ACC112 (cell line): ENCODE results near the gene RNF168.
"Not testable (repeated sequence)": the region's sequence is repeated elsewhere in the genome, so short reads cannot be mapped to it uniquely, and the experiment has no call there.

Source experiments
- H2AFZ ChIP-seq: fragments of 200-600 bp; sonication (generic); one replicate; pipeline ENCODE4 v1.6.0; 2017; ENCODE audit warnings: antibody characterized with exemption, low read length; ENCODE audit not compliant: unreplicated experiment
- H3K27ac ChIP-seq: fragments of 200-600 bp; sonication (generic); 2 replicates; pipeline ENCODE4 v1.5.1; 2014; ENCODE audit warnings: low read depth, mild to moderate bottlenecking, antibody characterized with exemption, low read length, moderate library complexity
- H3K27me3 ChIP-seq: fragments of 200-600 bp; sonication (generic); 2 replicates; pipeline ENCODE4 v1.6.1; 2014; ENCODE audit warnings: mild to moderate bottlenecking, antibody characterized with exemption, low read length, moderate library complexity, mixed read lengths; ENCODE audit not compliant: insufficient read depth
- H3K36me3 ChIP-seq: fragments of 200-600 bp; sonication (generic); 2 replicates; pipeline ENCODE4 v1.6.1; 2016; ENCODE audit warnings: mild to moderate bottlenecking, antibody characterized with exemption, low read length, moderate library complexity, mixed read lengths; ENCODE audit not compliant: insufficient read depth
- H3K4me1 ChIP-seq: fragments of 200-600 bp; sonication (generic); one replicate; pipeline ENCODE4 v1.6.1; 2016; ENCODE audit warnings: low read length, mixed read lengths; ENCODE audit not compliant: insufficient read depth, unreplicated experiment, control insufficient read depth
- H3K4me3 ChIP-seq: fragments of 200-600 bp; sonication (generic); 2 replicates; pipeline ENCODE4 v1.5.1; 2014; ENCODE audit warnings: mild to moderate bottlenecking, low read depth, low read length
- H3K79me2 ChIP-seq: fragments of 200-600 bp; sonication (generic); one replicate; pipeline ENCODE4 v1.6.0; 2016; ENCODE audit warnings: low read length; ENCODE audit not compliant: control insufficient read depth, unreplicated experiment, insufficient read depth

The RNF168 gene

DNA sequence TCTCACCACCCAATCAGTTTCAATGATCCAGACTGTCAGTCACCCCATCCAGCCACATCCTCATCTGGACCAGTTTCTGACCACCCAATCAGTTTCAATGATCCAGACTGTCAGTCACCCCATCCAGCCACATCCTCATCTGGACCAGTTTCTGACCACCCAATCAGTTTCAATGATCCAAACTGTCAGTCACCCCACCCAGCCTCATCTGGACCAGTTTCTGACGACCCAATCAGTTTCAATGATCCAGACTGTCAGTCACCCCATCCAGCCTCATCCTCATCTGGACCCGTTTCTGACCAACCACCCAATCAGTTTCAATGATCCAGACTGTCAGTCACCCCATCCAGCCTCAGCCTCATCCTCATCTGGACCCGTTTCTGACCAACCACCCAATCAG lies 33.4 kb downstream of the RNF168 start:
- not testable (repeated sequence) for H3K4me3 ChIP-seq, H3K79me2 ChIP-seq, H3K27ac ChIP-seq, H2AFZ ChIP-seq, H3K4me1 ChIP-seq, H3K27me3 ChIP-seq
- H3K36me3 ChIP-seq: peaks cover 33% of the 10 kb centered on the region

DNA sequence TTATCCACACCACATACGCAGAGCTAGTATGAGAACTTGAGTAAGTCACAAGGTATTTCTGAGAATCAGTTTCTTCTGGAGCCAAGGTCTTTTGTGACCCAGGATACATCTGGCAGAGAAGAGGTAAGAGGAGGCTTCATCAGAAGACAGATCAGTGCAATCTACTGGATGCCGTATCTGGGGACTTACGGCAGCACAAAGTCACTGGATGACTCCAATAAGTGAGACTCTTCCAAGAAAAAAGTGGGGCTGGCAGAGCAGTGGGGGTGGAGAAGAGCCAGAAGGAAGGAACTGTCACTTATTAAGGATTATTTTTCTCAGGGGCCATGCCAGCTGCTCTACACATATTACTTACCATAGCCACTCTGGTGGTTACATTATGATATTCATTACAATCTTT lies 39.8 kb downstream of the RNF168 start:
- no peak overlapping the region for H2AFZ ChIP-seq
- no peak overlapping the region for H3K4me3 ChIP-seq
- H3K27me3 ChIP-seq: no peaks in the 10 kb centered on the region

DNA sequence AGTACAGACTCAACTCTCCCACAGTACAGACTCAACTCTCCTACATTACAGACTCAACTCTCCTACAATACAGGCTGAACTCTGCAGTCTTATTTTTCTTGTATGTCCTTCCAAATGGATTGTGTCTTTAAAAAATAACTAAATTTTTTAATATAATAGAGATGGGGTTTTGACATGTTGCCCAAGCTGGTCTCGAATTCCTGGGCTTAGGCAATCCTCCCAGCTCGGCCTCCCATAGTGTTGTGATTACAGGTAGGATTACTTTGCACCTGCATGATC lies 40.2 kb downstream of the RNF168 start:
- Histone ChIP-seq H3K27ac (no peak overlapping the region), H3K79me2 (no peaks in the 10 kb centered on the region), H2AFZ (no peak overlapping the region), H3K36me3 (no peaks in the 10 kb centered on the region; the same call in 1 of the 2 replicates), H3K27me3 (no peaks in the 10 kb centered on the region), H3K4me3 (no peak overlapping the region), H3K4me1 (no peaks in the 10 kb centered on the region)

More for the DNA sequence above, 39.8 kb downstream of the RNF168 start:
- no peaks in the 10 kb centered on the region for H3K79me2 ChIP-seq
- no peaks in the 10 kb centered on the region; the same call in 1 of the 2 replicates for H3K36me3 ChIP-seq
- no peak overlapping the region for H3K27ac ChIP-seq
- no peaks in the 10 kb centered on the region for H3K4me1 ChIP-seq

DNA sequence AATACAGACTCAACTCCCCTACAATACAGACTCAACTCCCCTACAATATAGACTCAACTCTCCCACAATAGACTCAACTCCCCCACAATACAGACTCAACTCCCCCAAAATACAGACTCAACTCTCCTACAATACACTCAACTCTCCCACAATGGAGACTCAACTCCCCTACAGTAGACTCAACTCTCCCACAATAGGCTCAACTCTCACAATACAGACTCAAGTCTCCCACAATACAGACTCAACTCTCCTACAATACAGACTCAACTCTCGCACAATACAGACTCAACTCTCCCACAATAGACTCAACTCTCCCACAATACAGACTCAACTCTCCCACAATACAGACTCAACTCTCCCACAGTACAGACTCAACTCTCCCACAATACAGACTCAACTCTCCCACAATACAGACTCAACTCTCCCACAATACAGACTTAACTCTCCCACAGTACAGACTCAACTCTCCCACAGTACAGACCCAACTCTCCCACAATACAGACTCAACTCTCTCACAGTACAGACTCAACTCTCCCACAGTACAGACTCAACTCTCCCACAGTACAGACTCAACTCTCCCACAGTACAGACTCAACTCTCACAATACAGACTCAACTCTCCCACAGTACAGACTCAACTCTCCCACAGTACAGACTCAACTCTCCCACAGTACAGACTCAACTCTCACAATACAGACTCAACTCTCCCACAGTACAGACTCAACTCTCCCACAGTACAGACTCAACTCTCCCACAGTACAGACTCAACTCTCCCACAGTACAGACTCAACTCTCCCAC lies 40.7 kb downstream of the RNF168 start:
- not testable (repeated sequence) for H3K4me1 ChIP-seq, H2AFZ ChIP-seq, H3K36me3 ChIP-seq, H3K27ac ChIP-seq, H3K27me3 ChIP-seq, H3K4me3 ChIP-seq, H3K79me2 ChIP-seq

DNA sequence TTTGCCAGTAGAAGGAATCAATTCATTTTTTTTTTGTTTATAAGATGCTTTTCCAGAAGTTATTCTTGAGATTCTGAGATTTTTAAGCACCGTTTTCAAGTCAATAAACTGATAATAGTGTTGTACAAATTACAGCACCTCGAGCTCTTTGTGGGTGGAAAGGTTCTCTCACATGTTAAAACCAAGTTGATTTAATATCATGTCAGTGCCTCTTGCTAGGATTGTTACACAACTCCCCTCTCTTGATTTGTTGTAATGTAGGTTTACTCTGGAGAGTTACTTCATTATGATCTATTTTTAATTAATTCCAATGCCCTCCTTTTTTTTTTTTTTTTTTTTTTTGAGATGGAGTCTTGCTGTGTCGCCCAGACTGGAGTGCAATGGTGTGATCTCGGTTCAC lies 45.5 kb downstream of the RNF168 start:
- no peak overlapping the region for H3K27ac ChIP-seq
- no peaks in the 10 kb centered on the region for H3K79me2 ChIP-seq
- H3K4me1 ChIP-seq: no peaks in the 10 kb centered on the region
- no peak overlapping the region for H2AFZ ChIP-seq
- H3K27me3 ChIP-seq: no peaks in the 10 kb centered on the region
- no peak overlapping the region for H3K4me3 ChIP-seq
- H3K36me3 ChIP-seq: no peaks in the 10 kb centered on the region

DNA sequence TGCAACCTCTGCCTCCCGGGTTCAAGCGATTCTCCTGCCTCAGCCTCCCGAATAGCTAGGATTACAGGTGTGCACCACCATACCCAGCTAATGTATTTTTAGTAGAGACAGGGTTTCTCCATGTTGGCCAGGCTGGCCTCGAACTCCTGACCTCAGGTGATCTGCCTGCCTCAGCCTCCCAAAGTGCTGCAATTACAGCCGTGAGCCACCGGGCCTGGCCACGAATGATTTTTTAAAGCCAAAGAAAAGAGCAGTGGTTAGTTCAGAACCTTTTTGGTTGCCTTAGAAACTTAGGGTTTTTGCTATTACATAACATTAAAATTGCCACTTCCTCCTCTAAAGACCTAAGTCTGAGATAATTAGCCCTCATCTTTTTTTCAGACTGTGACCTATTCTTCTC lies 46.1 kb downstream of the RNF168 start:
- H3K36me3 ChIP-seq, H3K4me1 ChIP-seq, H3K4me3 ChIP-seq, H3K79me2 ChIP-seq, H2AFZ ChIP-seq, H3K27ac ChIP-seq, H3K27me3 ChIP-seq: not testable (repeated sequence)

DNA sequence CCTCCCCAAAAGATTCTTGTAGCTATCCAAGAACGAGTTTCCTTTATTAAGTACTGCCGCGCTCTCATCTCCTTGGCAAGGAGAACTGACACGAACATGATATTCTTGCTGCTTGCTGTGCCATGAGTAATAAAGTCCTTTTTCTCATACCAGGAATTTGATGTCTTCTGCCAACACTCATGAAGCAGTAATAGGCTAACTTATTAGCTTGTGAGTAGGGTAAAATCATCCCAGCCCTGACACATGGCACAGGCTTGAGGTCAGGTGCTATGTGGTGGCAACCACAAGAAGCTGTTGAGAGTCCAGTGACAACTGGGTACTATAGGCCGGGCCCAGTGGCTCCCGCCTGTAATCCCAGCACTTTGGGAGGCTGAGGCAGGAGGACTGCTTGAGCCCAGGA lies 48.6 kb downstream of the RNF168 start:
- Histone ChIP-seq H3K4me3 (no peak overlapping the region), H3K27me3 (no peaks in the 10 kb centered on the region), H3K36me3 (no peaks in the 10 kb centered on the region), H3K27ac (no peak overlapping the region), H3K79me2 (no peaks in the 10 kb centered on the region), H2AFZ (no peak overlapping the region), H3K4me1 (no peaks in the 10 kb centered on the region)

DNA sequence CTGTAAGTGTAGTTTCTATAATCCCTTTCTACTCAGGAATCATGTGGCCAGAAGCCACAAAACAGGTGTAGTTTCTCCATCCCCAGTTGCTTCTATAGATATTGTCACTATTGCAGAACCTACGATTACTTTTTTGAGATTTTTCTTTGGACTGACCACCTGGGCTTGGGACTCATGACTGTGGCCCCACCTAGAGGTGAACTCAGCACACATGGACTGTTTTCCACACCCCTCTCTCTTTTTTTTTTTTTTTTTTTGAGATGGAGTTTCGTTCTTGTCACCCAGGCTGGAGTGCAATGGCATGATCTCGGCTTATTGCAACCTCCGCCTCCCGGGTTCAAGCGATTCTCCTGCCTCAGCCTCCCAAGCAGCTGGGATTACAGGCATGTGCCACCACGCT lies 58.2 kb downstream of the RNF168 start:
- H3K4me1 ChIP-seq: peaks cover 16% of the 10 kb centered on the region
- not testable (repeated sequence) for H3K4me3 ChIP-seq, H3K79me2 ChIP-seq, H3K27me3 ChIP-seq, H2AFZ ChIP-seq, H3K36me3 ChIP-seq, H3K27ac ChIP-seq

DNA sequence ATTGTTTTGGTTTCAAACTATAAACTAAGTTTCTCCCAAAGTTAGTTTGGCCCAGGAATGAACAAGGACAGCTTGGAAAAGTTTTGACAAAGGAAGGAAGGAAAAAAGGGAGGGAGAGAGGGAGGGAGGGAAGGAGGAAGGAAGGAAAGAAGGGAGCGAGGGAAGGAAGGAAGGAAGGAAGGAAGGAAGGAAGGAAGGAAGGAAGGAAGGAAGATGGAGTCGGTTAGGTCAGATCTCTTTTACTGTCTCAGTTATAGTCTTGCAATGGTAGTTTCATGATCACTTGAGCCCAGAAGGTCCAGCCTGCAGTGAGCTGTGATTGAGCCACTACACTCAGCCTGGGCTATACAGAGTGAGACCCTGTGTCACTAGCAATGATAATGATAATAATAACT lies 59.1 kb downstream of the RNF168 start:
- H3K79me2 ChIP-seq: no peaks in the 10 kb centered on the region
- no peak overlapping the region for H3K4me3 ChIP-seq
- peaks cover 25% of the 10 kb centered on the region for H3K4me1 ChIP-seq
- H3K27me3 ChIP-seq: no peaks in the 10 kb centered on the region
- H3K27ac ChIP-seq: no peak overlapping the region
- H3K36me3 ChIP-seq: no peaks in the 10 kb centered on the region
- no peak overlapping the region for H2AFZ ChIP-seq

DNA sequence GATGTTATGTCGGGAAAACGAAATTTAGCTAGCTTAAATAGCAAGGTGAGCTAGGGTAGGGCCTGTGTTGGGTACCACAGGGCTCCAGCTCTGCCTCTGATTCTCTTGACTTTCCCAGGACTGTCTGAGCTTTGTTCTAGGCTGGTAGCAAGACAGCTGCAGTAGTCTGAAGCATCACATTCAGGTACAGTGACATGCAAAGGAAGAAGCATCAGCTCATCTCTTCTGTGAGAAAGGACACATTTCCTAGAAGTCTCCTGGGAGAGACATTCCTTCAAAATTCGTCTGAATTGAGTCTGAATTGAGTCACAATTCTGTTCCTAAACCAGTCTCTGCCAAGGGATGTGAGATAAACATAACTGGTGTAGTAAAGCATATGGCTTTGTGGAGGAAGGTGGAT lies 62.9 kb downstream of the RNF168 start:
- no peak overlapping the region for H3K4me3 ChIP-seq
- no peak overlapping the region for H2AFZ ChIP-seq
- no peaks in the 10 kb centered on the region for H3K27me3 ChIP-seq
- no peaks in the 10 kb centered on the region for H3K79me2 ChIP-seq
- no peak overlapping the region for H3K27ac ChIP-seq
- H3K36me3 ChIP-seq: no peaks in the 10 kb centered on the region
- H3K4me1 ChIP-seq: peaks cover 27% of the 10 kb centered on the region

DNA sequence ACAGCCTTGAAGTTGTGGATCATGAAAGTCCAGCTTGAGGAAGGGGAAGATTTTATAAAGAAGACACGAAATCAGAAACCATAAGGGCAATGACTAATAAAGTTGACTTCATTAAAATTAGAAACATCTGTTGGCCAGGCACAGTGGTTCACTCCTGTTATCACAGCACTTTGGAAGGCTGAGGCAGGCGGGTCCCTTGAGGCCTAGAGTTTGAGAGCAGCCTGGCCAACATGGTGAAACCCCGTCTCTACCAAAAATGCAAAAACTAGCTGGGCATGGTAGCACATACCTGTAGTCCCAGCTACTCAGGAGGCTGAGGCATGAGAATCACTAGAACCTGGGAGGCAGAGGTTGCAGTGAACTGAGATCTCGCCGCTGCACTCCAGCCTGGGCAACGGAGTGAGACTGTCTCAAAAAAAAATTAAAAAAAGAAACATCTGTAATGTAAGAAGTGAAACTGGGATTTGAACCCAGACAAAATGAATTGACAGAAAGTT lies 63.5 kb downstream of the RNF168 start:
- Histone ChIP-seq H3K79me2 (no peaks in the 10 kb centered on the region), H3K4me3 (no peak overlapping the region), H2AFZ (no peak overlapping the region), H3K27ac (peak overlapping the region; percentile 35; the same call in 1 of the 2 replicates), H3K36me3 (no peaks in the 10 kb centered on the region), H3K27me3 (no peaks in the 10 kb centered on the region), H3K4me1 (peaks cover 27% of the 10 kb centered on the region)
